ENCODE results near the gene RPS14. TPM values are rescaled to one million over a fixed set of nuclear protein-coding genes. Genes with fewer than 3 reads are reported as not detected.
"Not testable (repeated sequence)": the region's sequence is repeated elsewhere in the genome, so short reads cannot be mapped to it uniquely, and the experiment has no call there.

The RPS14 gene
- total RNA-seq, 1 experiment from 2014 or later = 3,085 TPM

GRCh38 chr5:150454027-150454426, 4.5 kb upstream of the RPS14 start:
- DNase-seq (ENCODE audit: low read depth); in situ Hi-C loops (cut with HindIII; ENCODE audit: low pct_unique_long_range_greater_than_20kb, low sequenced_read_pairs): not testable (repeated sequence)

GRCh38 chr5:150452914-150453313, 3.4 kb upstream of the RPS14 start:
- in situ Hi-C loops (cut with HindIII; ENCODE audit: low pct_unique_long_range_greater_than_20kb, low sequenced_read_pairs) = no loop called here
- no peak for DNase-seq (ENCODE audit: low read depth)

DNA sequence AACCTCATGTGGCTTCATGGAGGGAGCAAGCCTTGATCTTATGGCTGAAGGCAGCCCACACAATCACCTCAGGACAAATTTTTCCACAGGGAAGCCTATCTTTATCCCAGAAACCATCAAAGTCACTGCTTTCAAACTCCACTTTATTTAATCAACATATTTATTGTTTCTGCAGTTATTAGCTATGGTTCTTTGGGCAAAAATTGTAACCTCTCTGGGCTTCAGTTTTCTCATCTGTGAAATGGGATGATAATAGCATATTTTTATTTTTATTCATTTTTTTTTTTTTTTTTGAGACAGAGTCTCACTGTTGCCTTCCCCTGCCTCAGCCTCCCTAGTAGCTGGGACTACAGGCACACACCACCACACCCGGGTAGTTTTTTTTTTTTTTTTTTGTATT, 2.1 kb upstream of the RPS14 start:
- in situ Hi-C loops (cut with HindIII; ENCODE audit: low pct_unique_long_range_greater_than_20kb, low sequenced_read_pairs) = no loop called here
- no peak for DNase-seq (ENCODE audit: low read depth)

- in situ Hi-C loops (cut with HindIII; ENCODE audit: low pct_unique_long_range_greater_than_20kb, low sequenced_read_pairs) = no loop called here
- DNase-seq (ENCODE audit: low read depth) = no peak
Observed at GRCh38 chr5:150448952-150449516, 505 bp downstream of the RPS14 start.

DNA sequence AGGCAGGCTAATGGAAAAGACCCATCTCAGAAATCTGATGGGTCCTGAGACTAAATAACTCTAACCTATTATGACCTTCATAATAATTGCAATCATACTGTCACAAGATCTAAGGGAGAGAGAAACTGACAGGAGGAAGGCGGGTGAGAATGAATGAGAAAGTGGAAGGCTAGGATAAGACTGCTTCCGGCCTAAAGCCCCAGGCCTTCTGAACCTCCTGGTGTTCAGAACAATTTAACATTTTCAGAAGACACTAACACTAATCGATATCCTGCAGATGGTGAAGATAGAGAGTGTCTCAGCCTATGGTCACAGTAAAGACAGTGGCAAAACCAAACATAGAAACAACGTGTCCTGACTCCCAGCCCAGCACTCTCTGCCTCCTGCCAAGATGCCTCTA, 1.2 kb downstream of the RPS14 start:
- no peak for DNase-seq (ENCODE audit: low read depth)
- in situ Hi-C loops (cut with HindIII; ENCODE audit: low pct_unique_long_range_greater_than_20kb, low sequenced_read_pairs) = no loop called here

GRCh38 chr5:150447188-150447587, 2.4 kb downstream of the RPS14 start:
- no peak for DNase-seq (ENCODE audit: low read depth)
- in situ Hi-C loops (cut with HindIII; ENCODE audit: low pct_unique_long_range_greater_than_20kb, low sequenced_read_pairs) = no loop called here

GRCh38 chr5:150446583-150446982, 3.0 kb downstream of the RPS14 start:
- no peak for DNase-seq (ENCODE audit: low read depth)
- in situ Hi-C loops (cut with HindIII; ENCODE audit: low pct_unique_long_range_greater_than_20kb, low sequenced_read_pairs) = no loop called here

DNA sequence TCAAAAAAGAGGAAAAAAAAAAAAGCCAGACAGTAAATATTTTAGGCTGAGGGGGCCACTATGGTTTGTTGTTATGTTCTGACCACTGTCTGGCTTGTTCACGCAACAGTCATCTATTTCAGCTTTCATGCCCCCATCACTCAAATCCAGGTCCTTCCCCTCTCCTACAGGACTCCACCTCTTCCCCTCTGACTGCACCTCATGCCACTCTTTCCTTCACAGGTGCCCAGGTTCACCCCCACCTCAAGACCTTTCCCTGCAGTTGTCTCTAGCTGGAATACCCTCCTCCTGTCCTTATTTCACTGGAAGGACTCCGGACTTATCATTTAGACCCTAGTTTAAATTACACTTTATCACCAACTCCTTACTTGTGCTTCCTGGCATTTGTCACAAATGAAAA, 3.5 kb downstream of the RPS14 start:
- DNase-seq (ENCODE audit: low read depth) = no peak
- in situ Hi-C loops (cut with HindIII; ENCODE audit: low pct_unique_long_range_greater_than_20kb, low sequenced_read_pairs) = no loop called here

- in situ Hi-C loops (cut with HindIII; ENCODE audit: low pct_unique_long_range_greater_than_20kb, low sequenced_read_pairs) = no loop called here
- no peak for DNase-seq (ENCODE audit: low read depth)
Observed at GRCh38 chr5:150444770-150445169, 4.8 kb downstream of the RPS14 start.

- no peak for DNase-seq (ENCODE audit: low read depth)
- in situ Hi-C loops (cut with HindIII; ENCODE audit: low pct_unique_long_range_greater_than_20kb, low sequenced_read_pairs) = no loop called here
Observed at GRCh38 chr5:150443242-150444075, 6.1 kb downstream of the RPS14 start.

- in situ Hi-C loops (cut with HindIII; ENCODE audit: low pct_unique_long_range_greater_than_20kb, low sequenced_read_pairs) = no loop called here
- DNase-seq (ENCODE audit: low read depth) = no peak
Observed at GRCh38 chr5:150442699-150443080, 6.8 kb downstream of the RPS14 start.

GRCh38 chr5:150441813-150442698, 7.5 kb downstream of the RPS14 start:
- in situ Hi-C loops (cut with HindIII; ENCODE audit: low pct_unique_long_range_greater_than_20kb, low sequenced_read_pairs) = no loop called here

DNA sequence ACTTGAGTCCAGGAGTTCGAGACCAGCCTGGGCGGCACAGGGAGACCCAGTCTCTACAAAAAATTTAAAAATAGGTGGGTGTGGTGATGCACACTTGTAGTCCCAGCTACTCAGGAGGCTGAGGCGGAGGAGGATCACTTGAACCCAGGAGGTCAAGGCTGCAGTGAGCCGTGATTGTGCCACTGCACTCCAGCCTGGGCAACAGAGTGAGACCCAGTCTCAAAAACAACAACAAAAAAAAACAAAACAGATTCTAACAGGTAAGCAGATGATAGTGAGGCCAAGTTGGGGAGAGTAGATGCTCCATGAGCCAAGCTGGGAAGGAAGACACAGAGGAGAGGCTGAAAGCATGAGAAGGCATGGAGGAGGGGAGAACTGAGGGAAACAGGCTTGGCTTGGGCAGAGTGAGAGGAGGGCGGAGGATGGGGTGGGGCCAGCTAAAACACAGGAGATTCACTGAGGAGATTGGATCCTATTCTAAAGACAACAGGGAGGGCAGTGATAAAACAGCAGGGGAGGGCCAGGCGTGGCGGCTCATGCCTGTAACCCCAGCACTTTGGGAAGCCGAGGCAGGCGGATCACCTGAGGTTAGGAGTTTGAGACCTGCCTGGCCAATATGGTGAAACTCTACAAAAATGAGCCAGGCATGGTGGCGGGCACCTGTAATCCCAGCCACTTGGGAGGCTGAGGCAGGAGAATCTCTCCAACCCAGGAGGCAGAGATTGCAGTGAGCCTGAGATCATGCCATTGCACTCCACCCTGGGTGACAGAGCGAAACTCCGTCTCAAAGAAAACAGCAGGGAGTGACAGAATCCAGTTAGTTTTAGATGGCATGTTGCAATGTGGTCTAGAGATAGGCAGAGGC, 8.4 kb downstream of the RPS14 start:
- no peak for DNase-seq (ENCODE audit: low read depth)
- in situ Hi-C loops (cut with HindIII; ENCODE audit: low pct_unique_long_range_greater_than_20kb, low sequenced_read_pairs) = no loop called here

More at GRCh38 chr5:150441813-150442698, 7.5 kb downstream of the RPS14 start:
- no peak for DNase-seq (ENCODE audit: low read depth)

GRCh38 chr5:150438873-150439546, 10.5 kb downstream of the RPS14 start:
- DNase-seq (ENCODE audit: low read depth) = no peak
- in situ Hi-C loops (cut with HindIII; ENCODE audit: low pct_unique_long_range_greater_than_20kb, low sequenced_read_pairs) = no loop called here

- in situ Hi-C loops (cut with HindIII; ENCODE audit: low pct_unique_long_range_greater_than_20kb, low sequenced_read_pairs) = no loop called here
- peak; percentile 60 for DNase-seq (ENCODE audit: low read depth)
Observed at GRCh38 chr5:150436141-150436680, 13.3 kb downstream of the RPS14 start.

DNA sequence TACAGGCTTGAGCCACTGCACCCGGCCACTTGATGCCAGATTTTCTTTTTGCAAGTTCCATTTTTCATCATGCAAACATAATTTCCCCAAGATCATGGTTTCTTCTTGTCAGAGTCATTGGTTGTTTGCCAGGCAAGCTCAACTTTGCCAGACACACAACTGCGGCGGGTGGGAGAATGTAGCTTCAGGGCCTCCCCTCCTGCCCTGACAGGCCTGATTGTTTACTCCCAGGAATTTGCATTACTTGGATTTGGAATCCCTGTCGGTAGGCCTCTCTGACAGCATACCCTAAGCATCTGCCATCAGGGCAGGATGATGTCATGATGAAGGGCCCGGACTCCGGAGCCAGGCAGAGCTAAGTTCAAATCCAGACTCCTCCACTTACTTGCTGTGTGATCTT, 15.1 kb downstream of the RPS14 start:
- in situ Hi-C loops (cut with HindIII; ENCODE audit: low pct_unique_long_range_greater_than_20kb, low sequenced_read_pairs) = no loop called here
- DNase-seq (ENCODE audit: low read depth) = no peak

DNA sequence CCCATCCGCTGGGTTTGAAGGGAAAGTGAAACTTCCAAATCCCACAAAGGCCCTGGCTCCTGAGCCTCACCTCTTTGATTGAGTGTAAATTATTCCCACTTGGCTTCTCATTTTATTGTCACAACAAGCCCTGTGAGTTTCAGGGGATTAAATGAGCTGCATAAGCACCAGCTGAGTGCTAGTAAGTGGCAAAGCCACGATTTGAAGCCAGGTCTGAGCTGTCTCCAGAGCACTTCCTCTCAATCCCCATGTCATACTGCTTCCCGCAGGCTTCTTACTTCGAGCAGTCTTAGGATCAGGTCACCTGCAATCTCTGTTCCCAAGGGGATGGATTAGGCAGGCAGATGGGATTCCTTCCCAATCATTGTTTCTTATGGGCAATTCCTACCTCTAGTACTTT, 18.0 kb downstream of the RPS14 start:
- in situ Hi-C loops (cut with HindIII; ENCODE audit: low pct_unique_long_range_greater_than_20kb, low sequenced_read_pairs) = no loop called here
- DNase-seq (ENCODE audit: low read depth) = no peak

Data from Caki2 (cell line).